SK-N-MC (cell line): ENCODE results near the gene CXCR3.
"Not testable (repeated sequence)": the region's sequence is repeated elsewhere in the genome, so short reads cannot be mapped to it uniquely, and the experiment has no call there.

Experiments used
- DNase-seq: peaks from one replicate; pipeline ENCODE4 v3.0.0-alpha.2; 2011; ENCODE audit warnings: low read depth, low spot score
- H3K27ac ChIP-seq: fragments of 200-600 bp; sonication (generic); 2 replicates; pipeline ENCODE4 v1.5.1; 2016; ENCODE audit warnings: mixed run types
- H3K36me3 ChIP-seq: fragments of 200-600 bp; sonication (generic); 2 replicates; pipeline ENCODE4 v1.6.1; 2017; ENCODE audit warnings: antibody characterized with exemption, low read length, mixed read lengths; ENCODE audit not compliant: insufficient read depth
- H3K4me3 ChIP-seq: fragments of 200-600 bp; sonication (generic); 2 replicates; pipeline ENCODE4 v1.5.1; 2016
- H3K9ac ChIP-seq: fragments of 200-600 bp; sonication (generic); 2 replicates; pipeline ENCODE4 v1.8.0; 2017; ENCODE audit warnings: mixed run types, mixed read lengths; ENCODE audit not compliant: insufficient read length
- H3K9me3 ChIP-seq: fragments of 200-600 bp; sonication (generic); 2 replicates; pipeline ENCODE4 v1.6.1; 2017; ENCODE audit warnings: low read depth, mild to moderate bottlenecking, antibody characterized with exemption, low read length, moderate library complexity, mixed read lengths
- EZH2 ChIP-seq: fragments of 200-600 bp; sonication (generic); IDR thresholded peaks from one replicate; pipeline ENCODE4 v1.6.1; 2017; ENCODE audit warnings: antibody characterized with exemption
- FOXP2 ChIP-seq: optimal IDR thresholded peaks from 2 replicates; pipeline ENCODE3; 2011; ENCODE audit warnings: mild to moderate bottlenecking, moderate library complexity; ENCODE audit not compliant: insufficient read depth; ENCODE audit errors: extremely low read length, control extremely low read depth
- POLR2AphosphoS5 ChIP-seq: IDR thresholded peaks from 2 replicates; pipeline ENCODE4 v1.6.1; 2012; ENCODE audit warnings: mild to moderate bottlenecking, low read depth, low read length, borderline replicate concordance

CXCR3 gene

DNA sequence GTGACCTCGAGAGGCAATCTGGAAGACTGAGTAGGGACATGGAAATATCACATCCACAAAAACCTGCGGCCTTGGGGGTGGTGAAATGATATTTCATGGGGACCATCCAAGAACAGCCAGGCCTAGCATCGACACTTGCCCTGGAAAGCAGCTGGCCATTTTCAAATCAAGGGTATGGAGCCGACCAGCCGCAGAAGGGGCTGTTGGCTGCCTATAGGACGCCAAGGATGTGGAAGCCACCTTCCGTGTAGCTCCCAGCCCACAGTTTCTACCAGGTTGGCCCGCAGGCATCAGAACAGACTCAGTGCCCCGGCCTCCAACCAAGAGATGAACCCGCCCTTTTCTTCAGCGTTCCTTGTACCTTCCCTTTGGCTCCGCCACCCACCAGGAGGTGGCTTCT lies 43.6 kb upstream of the CXCR3 start:
- Histone ChIP-seq H3K4me3 (no peak overlapping the region), H3K9ac (no peak overlapping the region), H3K36me3 (no peaks in the 10 kb centered on the region), H3K9me3 (no peaks in the 10 kb centered on the region), H3K27ac (no peak overlapping the region)
- no peak for DNase-seq
- TF ChIP-seq POLR2AphosphoS5 (no peak), EZH2 (no peak), FOXP2 (no peak)

DNA sequence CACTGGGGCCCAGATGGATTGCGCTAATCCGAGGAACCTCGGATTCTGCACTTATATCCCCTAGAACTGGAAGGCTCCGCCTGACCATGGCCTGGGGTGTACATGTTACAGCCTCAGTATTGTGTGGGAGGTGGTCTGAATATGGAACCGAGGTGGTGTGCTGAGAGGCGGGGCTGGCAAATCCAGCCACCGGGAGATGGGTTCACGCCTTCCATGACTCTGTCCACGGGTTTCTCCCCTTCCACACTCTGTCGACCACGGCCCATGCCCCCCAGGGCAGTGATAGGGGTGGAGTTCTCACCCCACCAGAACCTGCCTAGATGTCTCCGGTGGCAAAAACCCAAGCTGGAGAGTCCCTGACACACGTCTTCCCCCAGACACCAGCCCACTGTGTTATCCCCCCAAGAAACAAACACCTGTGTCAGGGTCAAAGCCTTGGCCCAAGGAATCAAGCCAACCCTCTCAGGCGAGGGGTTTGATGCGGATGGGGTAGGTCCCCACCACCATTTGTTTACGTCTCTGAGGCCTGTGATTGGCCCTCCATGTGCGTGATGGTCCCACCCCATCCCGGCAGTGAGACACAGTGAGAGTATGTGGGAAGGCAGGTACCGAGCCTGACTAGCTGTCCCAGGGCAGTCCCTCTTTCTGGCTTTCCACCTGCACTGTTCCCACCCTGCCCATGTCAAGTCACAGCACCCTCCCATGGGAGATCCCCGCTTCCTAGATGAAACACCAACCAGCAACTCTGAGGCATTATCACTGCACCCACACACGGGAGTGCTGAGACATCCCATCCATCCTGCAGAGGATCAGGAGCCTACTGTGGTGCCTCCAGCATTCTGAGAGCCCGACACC lies 42.5 kb upstream of the CXCR3 start:
- DNase-seq: no peak
- Histone ChIP-seq H3K9ac (no peak overlapping the region), H3K9me3 (no peaks in the 10 kb centered on the region), H3K27ac (no peak overlapping the region), H3K36me3 (no peaks in the 10 kb centered on the region), H3K4me3 (no peak overlapping the region)
- no peak for TF ChIP-seq FOXP2
- TF ChIP-seq POLR2AphosphoS5: no peak
- no peak for TF ChIP-seq EZH2

DNA sequence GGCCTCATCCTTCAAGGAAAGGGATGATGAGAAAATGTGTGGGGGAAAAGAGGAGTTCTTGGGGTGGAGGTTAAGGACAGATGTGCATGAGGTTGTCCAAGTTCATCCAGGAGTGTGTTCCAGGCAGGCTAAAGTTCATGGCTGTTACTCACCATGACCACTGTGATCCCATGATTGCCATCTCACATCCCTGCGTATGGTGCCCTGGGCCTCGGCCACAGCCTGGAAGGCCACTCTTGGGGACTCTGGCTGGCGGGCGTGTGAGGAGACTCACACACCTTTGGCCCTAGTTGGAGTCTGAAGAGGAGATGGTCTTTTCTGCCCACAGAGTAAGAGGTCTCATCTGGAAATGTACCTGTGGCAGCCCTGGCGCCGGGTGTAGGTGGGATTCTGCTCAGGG lies 41.6 kb upstream of the CXCR3 start:
- Histone ChIP-seq H3K9ac (no peak overlapping the region), H3K4me3 (no peak overlapping the region), H3K27ac (no peak overlapping the region), H3K36me3 (no peaks in the 10 kb centered on the region), H3K9me3 (no peaks in the 10 kb centered on the region)
- no peak for DNase-seq
- TF ChIP-seq POLR2AphosphoS5 (no peak), FOXP2 (no peak), EZH2 (no peak)

DNA sequence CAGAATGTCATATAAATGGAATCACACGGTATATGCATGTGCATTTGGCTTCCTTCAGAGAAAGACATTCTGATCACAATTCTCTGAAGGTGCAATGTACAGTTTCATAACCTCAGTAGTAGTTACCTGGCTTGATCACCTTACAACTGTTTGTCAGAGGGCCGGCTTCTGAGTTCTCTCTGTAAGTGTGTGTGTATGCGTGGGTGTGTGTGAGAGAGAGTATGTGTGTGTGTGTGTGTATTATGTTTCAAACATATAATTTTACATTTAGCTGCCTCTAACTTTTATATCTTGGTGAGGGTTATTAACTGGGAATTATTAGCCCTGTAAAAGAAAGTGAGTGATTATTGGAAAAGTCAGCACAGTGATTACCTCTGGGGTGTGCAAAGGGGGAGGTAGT lies 41.0 kb upstream of the CXCR3 start:
- TF ChIP-seq FOXP2 (no peak), EZH2 (no peak), POLR2AphosphoS5 (no peak)
- Histone ChIP-seq H3K27ac (no peak overlapping the region), H3K9me3 (no peaks in the 10 kb centered on the region), H3K4me3 (no peak overlapping the region), H3K36me3 (no peaks in the 10 kb centered on the region), H3K9ac (no peak overlapping the region)
- no peak for DNase-seq

DNA sequence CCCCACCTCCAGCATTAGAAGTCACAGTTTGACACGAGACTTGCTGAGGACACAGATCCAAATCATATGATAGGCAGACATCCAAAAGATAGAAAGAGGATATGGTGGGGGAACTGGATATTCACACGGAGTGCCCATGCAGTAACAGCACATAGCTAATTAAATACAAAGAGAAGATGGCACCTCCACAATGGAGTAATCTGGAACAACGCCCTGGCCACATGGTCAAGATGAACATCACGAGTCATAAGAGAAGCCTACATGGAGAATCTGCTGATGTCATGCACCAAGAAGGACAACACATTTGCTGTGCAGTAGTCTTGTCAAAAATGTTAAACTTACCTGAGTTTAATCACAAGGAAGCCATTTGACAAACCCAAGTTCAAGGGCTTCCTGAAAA lies 39.0 kb upstream of the CXCR3 start:
- no peak overlapping the region for H3K27ac ChIP-seq
- no peaks in the 10 kb centered on the region for H3K9me3 ChIP-seq
- no peak overlapping the region for H3K9ac ChIP-seq
- no peaks in the 10 kb centered on the region for H3K36me3 ChIP-seq
- TF ChIP-seq EZH2 (no peak), FOXP2 (no peak), POLR2AphosphoS5 (no peak)
- H3K4me3 ChIP-seq: no peak overlapping the region
- no peak for DNase-seq

DNA sequence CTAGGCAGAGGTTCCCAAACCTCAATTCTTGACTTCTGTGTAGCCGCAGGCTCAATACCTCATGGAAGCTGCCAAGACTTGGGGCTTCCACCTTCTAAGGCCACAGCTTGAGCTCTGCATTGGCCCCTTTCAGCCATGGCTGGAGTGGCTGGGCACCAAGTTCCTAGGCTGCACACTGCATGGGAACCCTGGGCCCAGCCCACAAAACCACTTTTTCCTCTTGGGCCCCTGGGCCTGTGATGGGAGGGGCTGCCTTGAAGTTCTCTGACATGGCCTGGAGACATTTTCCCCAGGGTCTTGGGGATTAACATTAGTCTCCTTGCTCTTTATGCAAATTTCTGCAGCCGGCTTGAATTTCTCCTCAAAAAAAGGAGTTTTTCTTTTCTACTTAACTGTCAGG lies 35.0 kb upstream of the CXCR3 start:
- TF ChIP-seq EZH2 (no peak), FOXP2 (no peak), POLR2AphosphoS5 (no peak)
- no peak for DNase-seq

DNA sequence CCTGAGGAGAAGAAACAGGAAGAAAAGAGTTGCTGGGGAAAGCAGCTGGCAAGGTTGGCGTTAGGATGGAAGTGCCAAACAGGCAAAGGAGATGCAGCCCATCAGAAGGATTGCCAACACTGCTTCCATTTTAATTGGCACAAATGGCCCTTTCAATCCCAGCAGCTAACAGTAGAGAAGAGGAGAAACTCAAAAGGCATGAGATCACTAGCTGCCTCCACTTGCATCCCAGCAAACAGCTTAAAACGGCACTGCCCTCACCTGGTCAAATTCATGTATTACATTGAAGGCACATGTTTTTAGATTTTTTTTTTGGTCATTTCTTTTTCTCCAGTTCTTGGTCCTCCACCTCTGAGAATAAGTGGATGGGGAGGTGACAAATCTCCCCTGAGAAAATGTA lies 34.1 kb upstream of the CXCR3 start:
- H3K4me3 ChIP-seq: no peak overlapping the region
- no peaks in the 10 kb centered on the region for H3K9me3 ChIP-seq
- TF ChIP-seq FOXP2: no peak
- TF ChIP-seq POLR2AphosphoS5: no peak
- no peak for TF ChIP-seq EZH2
- H3K27ac ChIP-seq: no peak overlapping the region
- H3K9ac ChIP-seq: no peak overlapping the region
- peak; percentile 12 for DNase-seq
- no peaks in the 10 kb centered on the region for H3K36me3 ChIP-seq

More for the DNA sequence above, 35.0 kb upstream of the CXCR3 start:
- H3K36me3 ChIP-seq: no peaks in the 10 kb centered on the region
- H3K9ac ChIP-seq: no peak overlapping the region
- no peak overlapping the region for H3K4me3 ChIP-seq
- H3K9me3 ChIP-seq: no peaks in the 10 kb centered on the region
- H3K27ac ChIP-seq: no peak overlapping the region

DNA sequence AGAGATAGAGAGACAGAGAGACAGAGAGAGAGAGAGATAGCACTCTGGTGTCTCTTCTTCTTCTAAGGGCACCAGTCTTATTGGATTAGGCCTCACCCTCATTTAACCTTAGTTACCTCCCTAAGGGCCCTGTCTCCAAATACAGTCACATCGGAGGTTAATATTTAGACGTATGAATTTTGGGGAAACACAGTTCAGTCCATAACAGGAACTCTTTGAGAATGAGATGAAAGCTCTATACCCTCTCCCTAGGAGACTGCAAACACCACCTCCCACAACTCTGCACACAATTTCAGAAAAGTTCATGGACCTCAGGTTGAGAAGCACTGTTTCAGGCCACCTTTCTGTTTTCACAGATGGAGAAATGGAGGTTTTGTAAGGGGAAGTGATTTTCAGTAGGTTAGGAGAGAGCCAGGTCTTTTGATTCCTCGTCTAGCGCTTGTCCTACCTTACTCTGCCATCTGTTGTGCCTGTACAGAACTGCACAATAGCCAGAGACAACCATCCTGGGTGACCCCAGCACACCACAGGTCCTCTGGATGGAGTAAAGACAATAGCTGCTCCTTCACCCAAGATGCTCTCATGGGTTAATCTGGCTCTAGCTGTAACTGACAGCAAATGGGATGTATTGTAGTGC lies 32.1 kb upstream of the CXCR3 start:
- no peaks in the 10 kb centered on the region for H3K9me3 ChIP-seq
- DNase-seq: no peak
- no peak for TF ChIP-seq POLR2AphosphoS5
- TF ChIP-seq EZH2: no peak
- TF ChIP-seq FOXP2: no peak
- H3K36me3 ChIP-seq: no peaks in the 10 kb centered on the region
- H3K4me3 ChIP-seq: no peak overlapping the region
- H3K9ac ChIP-seq: no peak overlapping the region
- H3K27ac ChIP-seq: no peak overlapping the region

DNA sequence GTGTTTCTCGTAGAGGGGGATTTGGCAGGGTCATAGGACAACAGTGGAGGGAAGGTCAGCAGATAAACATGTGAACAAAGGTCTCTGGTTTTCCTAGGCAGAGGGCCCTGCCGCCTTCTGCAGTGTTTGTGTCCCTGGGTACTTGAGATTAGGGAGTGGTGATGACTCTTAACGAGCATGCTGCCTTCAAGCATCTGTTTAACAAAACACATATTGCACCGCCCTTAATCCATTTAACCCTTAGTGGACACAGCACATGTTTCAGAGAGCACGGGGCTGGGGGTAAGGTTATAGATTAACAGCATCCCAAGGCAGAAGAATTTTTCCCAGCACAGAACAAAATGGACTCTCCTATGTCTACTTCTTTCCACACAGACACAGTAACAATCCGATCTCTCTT lies 26.1 kb upstream of the CXCR3 start:
- not testable (repeated sequence) for H3K9ac ChIP-seq, H3K36me3 ChIP-seq, H3K27ac ChIP-seq, H3K9me3 ChIP-seq, H3K4me3 ChIP-seq, DNase-seq
